Natural killer cell (primary cell): Measurements from ENCODE around the gene RRP36. TPM values are rescaled to one million over a fixed set of nuclear protein-coding genes. Genes with fewer than 3 reads are reported as not detected.

Source experiments
- ATAC-seq, 3 donors: fragments of 150-1000 bp in 2 of 3; fragments of 200-7000 bp in 1 of 3; cut with Tn5 transposase; 1 replicate in 1 of 3; 2 replicates in 2 of 3; pipeline ENCODE4 v1.10.0; 2021; ENCODE audit warnings: mild to moderate bottlenecking in 2 of 3, moderate library complexity in 2 of 3
- DNase-seq, 2 donors: peaks; one replicate each; pipeline versions ENCODE4 v3.0.0 to v3.0.0-alpha.2; 2013 to 2021; ENCODE audit warnings: mixed read lengths in 1 of 2
- H3K27ac ChIP-seq: one replicate; pipeline ENCODE4 v1.5.1; 2013; ENCODE audit warnings: mild to moderate bottlenecking, low read length
- H3K27me3 ChIP-seq: one replicate; pipeline ENCODE4 v1.6.1; 2013; ENCODE audit warnings: low read length; ENCODE audit not compliant: control insufficient read depth, insufficient read depth
- H3K36me3 ChIP-seq: one replicate; pipeline ENCODE4 v1.6.1; 2013; ENCODE audit warnings: low read length; ENCODE audit not compliant: control insufficient read depth, insufficient read depth
- H3K4me1 ChIP-seq: one replicate; pipeline ENCODE4 v1.6.1; 2013; ENCODE audit warnings: low read length; ENCODE audit not compliant: control insufficient read depth, insufficient read depth
- H3K4me3 ChIP-seq: one replicate; pipeline ENCODE4 v1.5.1; 2013; ENCODE audit warnings: low read length
- H3K9me3 ChIP-seq: one replicate; pipeline ENCODE4 v1.6.1; 2013; ENCODE audit warnings: low read length; ENCODE audit not compliant: control insufficient read depth, insufficient read depth
- H3K27ac Mint-ChIP-seq, 2 donors: one replicate each; pipeline ENCODE4 v1.8.0; 2022; ENCODE audit warnings: mild to moderate bottlenecking in 2 of 2, mixed read lengths in 2 of 2, moderate library complexity in 1 of 2
- H3K27me3 Mint-ChIP-seq, 2 donors: one replicate each; pipeline ENCODE4 v1.8.0; 2022; ENCODE audit warnings: low read depth in 2 of 2, mixed read lengths in 2 of 2
- H3K36me3 Mint-ChIP-seq: one replicate; pipeline ENCODE4 v1.8.0; 2022; ENCODE audit warnings: mixed read lengths
- H3K4me1 Mint-ChIP-seq, 2 donors: one replicate each; pipeline ENCODE4 v1.8.0; 2022; ENCODE audit warnings: mixed read lengths in 2 of 2
- H3K4me3 Mint-ChIP-seq: one replicate; pipeline ENCODE4 v1.8.0; 2022; ENCODE audit warnings: mild to moderate bottlenecking, moderate library complexity, mixed read lengths
- H3K9me3 Mint-ChIP-seq, 2 donors: one replicate each; pipeline ENCODE4 v1.8.0; 2022; ENCODE audit warnings: mixed read lengths in 2 of 2
- CTCF ChIP-seq: fragments of 200-600 bp; IDR thresholded peaks from one replicate; pipeline ENCODE4 v1.8.0; 2022; ENCODE audit warnings: antibody characterized with exemption
- WGBS: methylation state at CpG from one replicate; pipeline ENCODE4 v1.1.7; 2013; ENCODE audit warnings: missing lambda C conversion rate; ENCODE audit not compliant: insufficient coverage; 5-methylcytosine and 5-hydroxymethylcytosine counted together
- intact Hi-C: fragments of 100-400 bp; cut with micrococcal nuclease; formaldehyde crosslinking; loops from one replicate; pipeline ENCODE4 v1.14.2; 2022
- total RNA-seq, 4 donors: library from RNA; stranded (reverse); fragments of 120-200 nt in 1 of 4; gene quantifications; one replicate each; pipeline versions ENCODE4 v1.2.3 to v1.2.4, GENCODE V29; 2013 to 2022

Gene RRP36
- total RNA-seq, 3 donors from 2014 or later (not counting 1 experiment from before 2014, with no cell fraction given) = 33.1 to 43.9 (median 38.7) TPM

- no peak for ATAC-seq
- H3K27me3 Mint-ChIP-seq = no peaks in the 10 kb centered on the region
- peak overlapping the region; percentile 87 to 93 for H3K27ac Mint-ChIP-seq
- Histone ChIP-seq H3K4me1 (peaks cover 40% of the 10 kb centered on the region), H3K36me3 (peaks cover 44% of the 10 kb centered on the region), H3K27ac (peak overlapping the region; percentile 22), H3K9me3 (no peaks in the 10 kb centered on the region), H3K4me3 (peak overlapping the region; percentile 78), H3K27me3 (no peaks in the 10 kb centered on the region)
- intact Hi-C loops = no loop called here
- H3K9me3 Mint-ChIP-seq = no peaks in the 10 kb centered on the region
- WGBS = 6% methylated on average over 25 of the region's 25 CpGs
- no peak for TF ChIP-seq CTCF
- no peaks in the 10 kb centered on the region for H3K36me3 Mint-ChIP-seq
- no peak for DNase-seq
- H3K4me3 Mint-ChIP-seq = peak overlapping the region; percentile 97
- H3K4me1 Mint-ChIP-seq = peaks cover 36 to 59% of the 10 kb centered on the region in 2 donors
These were observed 8.2 kb upstream of the RRP36 start for GRCh38 chr6:43013097-43013842.

GRCh38 chr6:43013843-43014433, 7.5 kb upstream of the RRP36 start, which contains the start of the genes KLHDC3 and MEA1:
Gene KLHDC3, plus strand, starts transcription at chr6:43014249. Its CDS starts 2,944 bp downstream, at chr6:43017193.
Gene MEA1, minus strand, starts transcription at chr6:43013946. Its CDS starts 133 bp downstream, at chr6:43013813.
- H3K27ac ChIP-seq = peak within 1 kb of the TSS; percentile 56
- ATAC-seq (peak; percentile 90 to 97 (median 90)), DNase-seq (peak; percentile 86 to 99)
- Mint-ChIP-seq H3K27ac (peak within 1 kb of the TSS; percentile 87 to 93), H3K4me3 (peak within 1 kb of the TSS; percentile 97), H3K4me1 (peaks cover 38 to 59% of the 10 kb centered on the region in 2 donors), H3K27me3 (no peaks in the 10 kb centered on the region), H3K36me3 (peaks cover 3% of the 10 kb centered on the region), H3K9me3 (no peaks in the 10 kb centered on the region)
- peaks cover 40% of the 10 kb centered on the region for H3K4me1 ChIP-seq
- H3K36me3 ChIP-seq = peaks cover 44% of the 10 kb centered on the region
- intact Hi-C loops = loop anchor here (1.0 kb wide), 3 partner anchors 30 to 85 kb away; partner anchors contain the start of genes CNPY3, KLC4, MRPL2 and PPP2R5D
- peak within 1 kb of the TSS; percentile 78 for H3K4me3 ChIP-seq
- TF ChIP-seq CTCF = no peak
- no peaks in the 10 kb centered on the region for H3K27me3 ChIP-seq
- H3K9me3 ChIP-seq = no peaks in the 10 kb centered on the region
- under 1% methylated on average over 51 of the region's 51 CpGs for WGBS

- Mint-ChIP-seq H3K27me3 (no peaks in the 10 kb centered on the region), H3K27ac (peak overlapping the region; percentile 87 to 93), H3K4me3 (peak overlapping the region; percentile 97), H3K4me1 (peaks cover 38 to 63% of the 10 kb centered on the region in 2 donors), H3K36me3 (peaks cover 7% of the 10 kb centered on the region), H3K9me3 (no peaks in the 10 kb centered on the region)
- H3K4me3 ChIP-seq = peak overlapping the region; percentile 78
- DNase-seq (no peak), ATAC-seq (no peak)
- no peaks in the 10 kb centered on the region for H3K9me3 ChIP-seq
- peaks cover 41% of the 10 kb centered on the region for H3K36me3 ChIP-seq
- H3K4me1 ChIP-seq = peaks cover 40% of the 10 kb centered on the region
- no peak for TF ChIP-seq CTCF
- 1% methylated on average over 7 of the region's 7 CpGs for WGBS
- intact Hi-C loops = loop anchor here (1.0 kb wide), 3 partner anchors 30 to 85 kb away; partner anchors contain the start of genes CNPY3, KLC4, MRPL2 and PPP2R5D
- no peaks in the 10 kb centered on the region for H3K27me3 ChIP-seq
- H3K27ac ChIP-seq = peak overlapping the region; percentile 56
These were observed 7.0 kb upstream of the RRP36 start for GRCh38 chr6:43014434-43014909.
